GM18951 (cell line): ENCODE results near the gene NRXN2.

Experiments
- POLR2A ChIP-seq: IDR thresholded peaks from 4 replicates; pipeline ENCODE4 v1.6.1; 2011; ENCODE audit warnings: mild to moderate bottlenecking; ENCODE audit not compliant: insufficient read length, insufficient read depth; ENCODE audit errors: extremely low read depth
- in situ Hi-C: fragments of 300-500 bp; cut with MboI; formaldehyde crosslinking; loops from one replicate; pipeline ENCODE4 v1.12.0; 2022; ENCODE audit warnings: low sequenced_read_pairs, mixed read lengths, inconsistent platforms; ENCODE audit not compliant: unreplicated experiment

Gene NRXN2

DNA sequence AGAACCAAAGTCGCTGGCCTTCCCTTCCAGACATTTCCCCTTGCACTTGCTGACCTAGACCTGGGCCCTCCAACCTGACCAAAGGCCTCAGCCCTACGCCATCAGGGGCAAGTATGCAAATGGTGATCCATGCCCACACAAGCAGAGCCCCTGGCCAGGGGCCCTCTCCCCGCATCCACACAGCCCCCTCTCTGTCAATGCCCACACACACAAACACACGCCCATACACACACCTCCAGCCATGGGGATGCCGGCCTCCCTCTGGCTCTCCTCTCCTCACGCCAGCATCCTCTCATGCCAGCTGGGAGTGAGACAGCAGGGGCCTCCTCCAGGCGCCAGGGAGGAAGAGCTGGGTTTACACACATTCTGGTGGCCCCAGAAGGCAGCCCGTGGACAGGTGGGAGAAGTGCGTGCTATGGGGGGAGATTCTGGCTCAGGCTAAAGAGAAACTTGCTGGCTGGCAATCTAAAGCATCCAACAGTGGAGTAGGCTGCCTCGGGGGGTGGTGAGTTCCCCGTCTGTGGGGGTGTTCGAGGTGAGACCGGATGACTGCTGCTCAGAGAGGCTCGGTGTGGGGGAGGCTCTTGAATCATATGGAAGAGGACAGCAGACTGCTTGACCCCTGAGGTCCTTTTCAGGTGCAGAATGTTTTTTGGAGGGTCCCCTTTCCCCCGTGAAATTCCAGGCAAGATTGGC lies 4.8 kb downstream of the NRXN2 start:
- in situ Hi-C loops: no loop called here
- TF ChIP-seq POLR2A: no peak

DNA sequence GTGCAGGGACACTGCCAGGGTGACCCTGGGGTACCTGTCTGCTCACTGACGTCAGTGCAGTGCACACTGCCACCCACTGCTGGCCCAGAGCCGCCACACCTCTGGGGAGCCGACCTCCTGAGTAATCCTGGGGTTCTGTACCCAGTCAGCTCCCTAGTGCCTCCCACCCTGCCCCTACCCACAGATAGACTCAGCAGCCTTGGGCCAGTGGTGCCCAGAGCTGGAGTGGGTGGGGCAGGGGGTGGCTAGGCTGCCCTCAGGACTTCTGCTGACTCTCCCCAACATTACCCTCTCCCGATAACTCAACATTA lies 5.8 kb downstream of the NRXN2 start:
- in situ Hi-C loops: no loop called here

GRCh38 chr11:64716473-64717267 lies 6.3 kb downstream of the NRXN2 start:
- no peak for TF ChIP-seq POLR2A
- in situ Hi-C loops: no loop called here

More for the DNA sequence above, 5.8 kb downstream of the NRXN2 start:
- TF ChIP-seq POLR2A: no peak

DNA sequence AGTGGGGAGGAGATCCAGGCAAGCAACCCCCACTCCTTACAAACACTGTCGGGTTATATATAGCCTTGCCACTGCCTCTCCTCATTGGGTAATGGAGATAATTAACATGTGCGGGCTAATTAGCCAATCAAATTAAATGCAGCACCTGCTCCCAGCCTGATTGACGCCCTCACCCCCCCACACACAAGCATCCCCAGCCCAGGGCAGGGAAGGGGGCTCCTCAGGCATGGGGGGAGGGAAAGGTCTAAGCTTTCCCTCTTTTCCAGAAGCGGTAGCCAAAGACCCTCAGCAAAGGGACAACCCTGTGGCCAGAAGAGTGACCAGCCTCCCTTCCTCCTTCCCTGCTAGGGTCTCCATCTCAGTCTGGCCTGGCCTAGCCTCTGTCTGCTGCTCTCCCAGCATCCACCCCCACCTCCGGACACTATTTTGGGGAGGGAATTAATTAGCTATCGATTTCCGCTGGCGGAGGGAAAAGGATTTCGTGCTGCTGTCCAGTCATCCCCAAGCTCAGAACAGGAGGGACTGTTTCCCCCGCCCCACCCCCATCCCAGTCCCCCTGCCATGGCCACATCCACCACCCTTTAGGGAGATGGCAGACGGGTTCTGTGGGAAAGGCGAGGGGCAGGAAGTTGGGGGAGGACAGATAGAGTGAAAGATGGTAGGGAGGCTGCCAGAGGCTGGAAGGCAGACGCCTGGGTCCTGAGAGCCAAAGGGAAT lies 7.1 kb downstream of the NRXN2 start:
- in situ Hi-C loops: no loop called here
- no peak for TF ChIP-seq POLR2A

GRCh38 chr11:64715110-64715509 lies 7.9 kb downstream of the NRXN2 start:
- no peak for TF ChIP-seq POLR2A
- in situ Hi-C loops: no loop called here

DNA sequence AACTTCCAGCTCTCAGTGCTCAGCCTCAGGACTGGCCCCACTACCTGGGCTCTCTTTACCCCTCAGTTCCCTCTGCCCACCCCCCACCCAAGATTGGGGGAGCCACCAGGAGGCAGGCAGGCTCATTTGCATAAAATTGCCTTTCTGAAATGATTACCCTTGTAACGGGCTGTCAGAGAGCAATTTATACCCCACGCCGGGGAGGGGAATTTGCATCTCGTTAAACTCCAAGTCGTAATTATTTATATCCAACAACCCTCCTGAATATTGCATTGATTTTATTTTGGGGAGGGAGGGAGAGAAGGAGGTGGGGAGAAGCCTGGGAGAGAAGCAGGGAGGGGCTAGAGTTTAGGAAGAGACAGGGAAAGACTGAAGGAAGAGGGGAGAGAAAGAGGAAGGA lies 8.3 kb downstream of the NRXN2 start:
- in situ Hi-C loops: no loop called here

GRCh38 chr11:64713781-64714363 lies 9.1 kb downstream of the NRXN2 start:
- no peak for TF ChIP-seq POLR2A
- in situ Hi-C loops: no loop called here

More for the DNA sequence above, 8.3 kb downstream of the NRXN2 start:
- TF ChIP-seq POLR2A: no peak

DNA sequence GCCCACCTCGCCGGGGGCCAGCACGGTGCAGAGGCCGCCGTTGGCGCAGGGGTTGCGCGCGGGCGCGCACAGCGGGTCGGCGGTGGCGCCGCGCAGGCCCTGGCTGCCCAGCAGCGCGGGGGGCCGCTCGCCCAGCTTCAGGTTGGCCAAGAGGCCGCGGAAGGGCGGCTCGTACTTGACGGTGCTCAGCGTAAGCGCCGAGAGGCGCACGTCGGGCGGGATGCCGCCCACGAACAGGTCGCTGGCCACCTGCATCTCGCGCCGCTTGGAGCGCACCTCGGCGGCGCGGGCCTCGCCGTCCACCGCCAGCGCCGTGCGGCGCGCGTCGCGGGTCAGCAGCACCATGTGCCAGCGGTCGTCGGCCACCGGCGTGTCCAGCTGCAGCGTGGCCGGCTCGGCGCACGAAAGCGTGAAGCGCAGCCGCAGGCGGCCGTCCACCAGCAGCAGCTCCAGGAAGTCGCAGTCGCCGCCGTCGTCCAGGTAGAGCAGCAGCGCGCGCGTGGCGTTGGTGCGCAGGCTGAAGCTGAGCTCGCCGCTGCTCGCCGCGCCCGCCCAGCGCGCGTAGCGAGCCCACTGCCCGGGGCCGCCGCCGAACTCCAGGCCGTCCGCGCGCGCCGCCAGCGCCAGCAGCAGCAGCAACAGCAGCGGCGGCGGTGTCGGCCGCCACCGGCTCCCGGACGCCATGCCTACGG lies 9.8 kb downstream of the NRXN2 start:
- in situ Hi-C loops: no loop called here
- no peak for TF ChIP-seq POLR2A

- no peak for TF ChIP-seq POLR2A
- in situ Hi-C loops: no loop called here
These were observed 10.5 kb downstream of the NRXN2 start for GRCh38 chr11:64712430-64713015.

GRCh38 chr11:64711956-64712362 lies 11.0 kb downstream of the NRXN2 start:
- in situ Hi-C loops: no loop called here
- TF ChIP-seq POLR2A: no peak

DNA sequence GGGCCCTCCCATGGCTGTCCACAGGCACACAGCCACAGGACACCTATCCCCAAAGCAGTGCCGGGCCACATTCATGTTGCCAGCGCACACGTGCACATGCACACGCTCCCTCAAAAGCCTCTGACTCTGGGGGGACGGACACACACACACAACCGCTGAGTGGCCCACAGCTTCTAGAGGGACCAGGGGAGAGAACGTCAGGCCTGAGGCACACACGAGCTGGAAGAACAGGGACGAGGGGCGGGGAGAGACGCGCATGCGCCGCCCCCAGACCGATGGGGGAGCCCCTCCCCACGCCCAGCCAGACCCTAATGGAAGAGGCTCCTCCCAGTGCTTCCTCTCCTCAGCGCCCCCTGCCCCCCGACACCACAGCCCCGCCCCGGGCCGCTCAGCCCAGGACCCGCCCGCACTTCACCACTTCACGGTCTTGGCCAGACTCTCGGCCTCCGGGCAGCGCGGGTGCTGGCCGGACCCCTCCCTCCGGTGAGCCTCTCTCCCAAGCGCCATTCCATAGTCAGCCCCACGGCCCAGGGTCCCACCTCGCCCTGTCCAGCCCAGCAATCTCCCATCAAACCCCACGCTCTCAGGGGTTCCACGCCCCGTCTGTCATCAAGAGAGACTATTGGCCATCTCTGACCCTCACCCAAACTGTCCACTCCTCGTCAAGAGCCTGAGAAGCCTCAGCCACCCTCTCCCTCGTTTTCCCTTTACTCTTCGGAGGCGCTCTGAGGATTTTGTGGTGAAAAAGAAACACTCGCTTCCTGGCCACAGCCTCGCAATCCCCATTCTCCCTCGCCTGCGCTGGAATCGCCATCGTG lies 11.7 kb downstream of the NRXN2 start:
- in situ Hi-C loops: no loop called here
- no peak for TF ChIP-seq POLR2A
